ENCODE results near the gene FYN.

The FYN gene

GRCh38 chr6:111747829-111748228, 125.4 kb downstream of the FYN start:
- no peak for DNase-seq (ENCODE audit: low read depth)

DNA sequence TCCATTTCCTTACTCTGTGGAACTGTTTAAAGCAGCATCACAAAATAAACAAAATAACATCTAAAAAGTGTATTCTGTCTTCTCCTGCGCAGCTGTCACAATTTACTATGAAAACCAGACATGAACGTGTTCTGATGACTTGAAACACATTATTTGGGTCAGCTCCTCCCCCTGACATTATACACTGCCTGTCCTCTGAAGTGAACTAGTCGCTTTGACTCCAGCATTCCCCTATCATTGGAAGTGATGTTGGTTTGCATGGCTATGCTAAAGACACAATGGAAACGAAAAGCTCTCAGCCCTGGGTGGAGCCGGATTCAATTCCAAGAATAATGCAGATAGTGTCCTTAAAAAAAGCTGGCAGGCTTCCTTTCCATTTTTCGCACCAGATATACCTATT, 125.9 kb downstream of the FYN start:
- DNase-seq (ENCODE audit: low read depth) = no peak

GRCh38 chr6:111746983-111747382, 126.3 kb downstream of the FYN start:
- no peak for DNase-seq (ENCODE audit: low read depth)

GRCh38 chr6:111745636-111746035, 127.6 kb downstream of the FYN start:
- no peak for DNase-seq (ENCODE audit: low read depth)

- no peak for DNase-seq (ENCODE audit: low read depth)
Observed at GRCh38 chr6:111745186-111745585, 128.1 kb downstream of the FYN start.

- DNase-seq (ENCODE audit: low read depth) = no peak
Observed at GRCh38 chr6:111743862-111744692, 129.2 kb downstream of the FYN start.

DNA sequence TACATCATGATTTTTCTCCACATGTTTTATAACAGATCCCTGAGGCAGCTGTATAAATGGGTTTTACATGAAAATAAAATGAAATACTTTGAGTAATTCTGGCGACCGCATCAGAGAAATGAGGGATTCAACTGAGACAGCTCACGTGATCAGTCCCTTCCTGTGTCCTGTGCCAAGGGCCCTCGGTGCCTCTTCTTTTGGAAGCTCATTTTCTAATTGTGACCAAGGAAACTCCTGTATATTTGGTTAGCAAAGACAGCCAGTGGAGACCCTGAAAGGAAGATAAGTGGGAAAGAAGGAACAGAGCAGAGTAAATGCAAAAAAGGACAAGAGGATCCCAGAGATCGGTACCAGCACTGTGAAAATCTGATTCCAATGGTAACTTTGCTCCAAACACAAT, 129.9 kb downstream of the FYN start:
- no peak for DNase-seq (ENCODE audit: low read depth)

GRCh38 chr6:111741177-111741952, 131.9 kb downstream of the FYN start:
- no peak for DNase-seq (ENCODE audit: low read depth)

DNA sequence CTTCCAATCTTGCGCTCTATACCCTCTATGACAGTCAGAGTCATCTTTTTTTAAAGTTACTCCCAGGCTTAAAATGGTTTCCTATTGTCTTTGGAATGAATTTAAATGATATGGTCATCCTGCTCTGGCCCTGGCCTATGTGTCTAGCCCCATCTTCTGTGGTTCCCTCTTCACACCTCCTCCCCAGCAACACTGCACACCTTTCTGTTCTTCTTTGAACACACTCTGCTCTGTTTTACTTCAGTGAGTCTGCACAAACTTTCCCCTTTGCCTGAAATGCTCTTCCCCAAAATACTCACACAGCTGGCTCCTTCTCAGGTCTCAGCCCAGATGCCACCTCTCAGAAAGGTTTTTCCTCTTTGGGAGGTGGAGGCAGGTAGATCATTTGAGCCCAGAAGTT, 132.7 kb downstream of the FYN start:
- DNase-seq (ENCODE audit: low read depth) = no peak

GRCh38 chr6:111739257-111739696, 134.0 kb downstream of the FYN start:
- no peak for DNase-seq (ENCODE audit: low read depth)

DNA sequence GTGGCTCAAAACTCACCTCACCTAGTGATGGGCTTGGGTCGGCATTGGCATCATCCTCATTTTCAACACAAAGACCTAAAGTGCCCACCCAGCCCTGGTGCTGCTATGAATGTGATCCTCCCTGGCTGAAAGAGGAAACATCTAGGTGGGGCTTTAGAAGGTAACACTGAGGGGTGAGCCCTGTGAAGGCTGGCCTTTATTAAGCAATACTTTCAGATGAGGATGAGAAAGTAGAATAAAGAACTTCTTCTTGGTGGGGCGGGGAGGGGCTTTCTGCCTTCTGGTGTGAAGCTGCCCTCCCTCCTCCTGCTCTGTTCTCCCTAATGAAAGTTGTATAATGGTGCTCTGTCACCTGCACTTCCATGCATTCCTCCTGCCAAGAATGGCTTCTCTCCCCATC, 134.6 kb downstream of the FYN start:
- DNase-seq (ENCODE audit: low read depth) = no peak

DNA sequence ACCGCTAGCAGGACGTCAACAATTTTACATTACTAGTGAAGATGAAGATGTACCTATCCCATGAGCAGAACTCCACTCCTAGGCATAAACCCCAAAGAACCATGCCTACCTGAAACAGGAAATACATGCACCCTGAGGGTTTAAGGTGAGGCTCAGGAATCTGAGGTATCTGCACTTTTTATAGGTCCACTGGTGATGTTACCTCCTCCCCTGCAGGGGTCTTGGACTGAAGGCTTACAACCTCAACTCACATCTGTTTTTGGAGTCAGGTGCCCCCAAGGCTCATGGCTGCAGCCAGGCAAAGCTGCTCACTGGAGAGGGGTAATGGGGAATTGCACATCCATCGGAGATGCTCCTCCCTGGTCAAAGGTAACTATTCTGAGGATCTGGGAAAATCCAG, 135.1 kb downstream of the FYN start:
- no peak for DNase-seq (ENCODE audit: low read depth)

DNA sequence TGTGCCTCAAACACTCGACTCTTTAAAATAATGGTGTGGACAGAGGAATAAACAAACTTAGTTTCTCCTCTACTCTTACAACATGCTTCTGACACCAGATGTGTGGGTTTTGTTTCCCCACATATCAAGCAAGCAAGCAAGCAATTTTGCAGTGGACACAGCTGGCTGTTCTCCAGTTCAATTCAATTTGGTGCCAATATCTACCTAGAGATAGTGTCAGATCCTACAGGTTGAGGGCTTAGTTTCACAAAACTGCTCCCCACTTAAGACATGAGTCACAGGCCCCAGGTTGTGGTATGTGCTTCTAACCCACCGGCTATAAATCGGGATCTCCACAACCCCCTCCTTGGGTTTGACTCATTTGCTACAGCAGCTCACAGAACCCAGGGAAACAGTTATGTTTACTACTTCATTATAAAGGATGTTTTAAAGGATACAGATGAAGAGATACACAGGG, 136.2 kb downstream of the FYN start:
- DNase-seq (ENCODE audit: low read depth) = no peak

GRCh38 chr6:111736005-111736608, 137.1 kb downstream of the FYN start:
- DNase-seq (ENCODE audit: low read depth) = no peak

GRCh38 chr6:111734068-111735061, 138.9 kb downstream of the FYN start:
- no peak for DNase-seq (ENCODE audit: low read depth)

- no peak for DNase-seq (ENCODE audit: low read depth)
Observed at GRCh38 chr6:111732390-111732789, 140.9 kb downstream of the FYN start.

GRCh38 chr6:111731456-111732195, 141.6 kb downstream of the FYN start:
- no peak for DNase-seq (ENCODE audit: low read depth)

- DNase-seq (ENCODE audit: low read depth) = no peak
Observed at GRCh38 chr6:111730864-111731263, 142.4 kb downstream of the FYN start.

- no peak for DNase-seq (ENCODE audit: low read depth)
Observed at GRCh38 chr6:111727802-111728201, 145.4 kb downstream of the FYN start.

GRCh38 chr6:111727041-111727440, 146.2 kb downstream of the FYN start:
- DNase-seq (ENCODE audit: low read depth) = no peak

Data from activated T-cell treated with anti-CD3 and anti-CD28 coated beads for 48 hours (primary cell).